Measurements from ENCODE around the gene HMG20A. TPM values are rescaled to one million over a fixed set of nuclear protein-coding genes. Genes with fewer than 3 reads are reported as not detected.

Gene HMG20A
- total RNA-seq, 6 donors from 2014 or later: 33.1 to 155 (median 39.3) TPM

DNA sequence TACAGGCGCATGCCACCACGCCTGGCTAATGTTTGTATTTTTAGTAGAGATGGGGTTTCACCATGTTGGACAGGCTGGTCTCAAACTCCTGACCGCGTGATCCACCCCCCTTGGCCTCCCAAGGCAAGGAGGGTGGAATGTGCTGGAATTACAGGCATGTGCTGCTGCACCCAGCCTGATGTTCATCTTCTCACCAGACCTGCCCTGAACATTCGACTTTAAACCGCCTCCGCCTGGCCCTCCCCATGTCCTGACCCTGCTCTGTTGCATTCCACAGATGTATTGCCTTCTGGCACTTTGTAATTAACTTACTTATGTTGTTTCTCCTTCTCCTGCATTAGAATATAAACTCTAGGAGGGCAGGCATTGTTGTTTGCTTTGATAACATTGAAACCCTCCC lies 109.9 kb downstream of the HMG20A start:
- H3K27me3 ChIP-seq: no peaks in the 10 kb centered on the region
- H3K4me1 ChIP-seq: peaks cover 2 to 15% (median 9%) of the 10 kb centered on the region in 4 donors
- no peaks in the 10 kb centered on the region for H3K9me3 ChIP-seq
- DNase-seq (no peak), ATAC-seq (ENCODE audit: low FRiP score in 2 of 2) (no peak)
- H3K27ac ChIP-seq: no peak overlapping the region
- TF ChIP-seq POLR2AphosphoS5 (IDR thresholded peaks at IDR 0.05): no peak
- no peak for TF ChIP-seq POLR2A (IDR thresholded peaks at IDR 0.05)
- TF ChIP-seq CTCF (IDR thresholded peaks at IDR 0.05): no peak
- no peak for TF ChIP-seq EP300 (IDR thresholded peaks at IDR 0.05)
- H3K4me3 ChIP-seq: no peak overlapping the region
- 83 to 93% methylated on average over 7 of the region's 7 CpGs for WGBS, 2 donors
- no peaks in the 10 kb centered on the region for H3K36me3 ChIP-seq

GRCh38 chr15:77531191-77532000 lies 110.7 kb downstream of the HMG20A start:
- Histone ChIP-seq H3K27ac (no peak overlapping the region), H3K4me1 (peaks cover 2 to 15% (median 9%) of the 10 kb centered on the region in 4 donors), H3K27me3 (no peaks in the 10 kb centered on the region), H3K9me3 (no peaks in the 10 kb centered on the region), H3K36me3 (no peaks in the 10 kb centered on the region), H3K4me3 (no peak overlapping the region)
- peak in 1 of 2 donors; percentile 49 for DNase-seq
- ATAC-seq (ENCODE audit: low FRiP score in 2 of 2): no peak
- WGBS, 2 donors: 92 to 96% methylated on average over 13 to 26 of the region's 26 CpGs
- TF ChIP-seq POLR2AphosphoS5 (IDR thresholded peaks at IDR 0.05) (no peak), EP300 (IDR thresholded peaks at IDR 0.05) (no peak), POLR2A (IDR thresholded peaks at IDR 0.05) (no peak), CTCF (IDR thresholded peaks at IDR 0.05) (no peak)

DNA sequence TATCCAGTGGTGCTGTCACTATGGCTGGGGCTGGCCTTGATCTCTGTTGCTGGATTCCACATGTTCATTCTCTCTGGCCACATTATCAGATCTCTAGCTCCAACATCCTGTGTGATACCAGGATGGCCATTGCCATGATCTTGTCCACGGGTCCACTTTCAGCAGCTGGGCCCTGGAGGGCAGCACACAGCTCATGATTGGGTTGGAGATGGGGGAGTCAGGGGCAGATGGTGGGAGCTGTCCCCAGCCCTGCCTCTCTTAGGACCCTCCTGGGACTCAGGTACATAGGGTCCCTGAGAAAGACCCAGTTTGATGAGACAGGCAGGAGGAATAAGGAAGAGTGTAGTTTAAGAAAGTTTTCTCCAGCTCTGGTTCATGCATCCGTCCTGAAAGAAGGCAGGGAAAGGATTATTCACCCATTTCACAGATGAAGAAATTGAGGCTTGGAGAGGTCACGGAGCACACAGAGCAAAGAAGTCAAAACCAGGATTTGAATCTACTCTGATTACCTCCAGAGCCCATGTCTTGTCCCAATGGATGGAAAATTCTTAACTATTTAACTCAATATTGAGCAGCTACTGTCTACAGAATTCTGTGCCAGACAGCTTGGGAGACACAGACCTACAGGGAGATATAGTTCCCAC lies 111.5 kb downstream of the HMG20A start:
- DNase-seq: no peak
- 83 to 92% methylated on average over 3 of the region's 3 CpGs for WGBS, 2 donors
- Histone ChIP-seq H3K9me3 (no peaks in the 10 kb centered on the region), H3K36me3 (no peaks in the 10 kb centered on the region), H3K27me3 (no peaks in the 10 kb centered on the region), H3K4me1 (peaks cover 2 to 9% (median 7%) of the 10 kb centered on the region in 4 donors), H3K4me3 (no peak overlapping the region), H3K27ac (no peak overlapping the region)
- TF ChIP-seq POLR2A (IDR thresholded peaks at IDR 0.05) (no peak), POLR2AphosphoS5 (IDR thresholded peaks at IDR 0.05) (no peak), CTCF (IDR thresholded peaks at IDR 0.05) (no peak), EP300 (IDR thresholded peaks at IDR 0.05) (no peak)
- no peak for ATAC-seq (ENCODE audit: low FRiP score in 2 of 2)

GRCh38 chr15:77532846-77533245 lies 112.2 kb downstream of the HMG20A start:
- no peak for TF ChIP-seq CTCF (IDR thresholded peaks at IDR 0.05)
- TF ChIP-seq EP300 (IDR thresholded peaks at IDR 0.05): no peak
- TF ChIP-seq POLR2A (IDR thresholded peaks at IDR 0.05): no peak
- no peak for ATAC-seq (ENCODE audit: low FRiP score in 2 of 2)
- H3K27ac ChIP-seq: no peak overlapping the region
- DNase-seq: no peak
- H3K4me1 ChIP-seq: peaks cover under 1 to 4% (median 2%) of the 10 kb centered on the region in 4 donors
- no peaks in the 10 kb centered on the region for H3K36me3 ChIP-seq
- 86 to 90% methylated on average over 7 of the region's 7 CpGs for WGBS, 2 donors
- no peak overlapping the region for H3K4me3 ChIP-seq
- H3K27me3 ChIP-seq: no peaks in the 10 kb centered on the region
- no peaks in the 10 kb centered on the region for H3K9me3 ChIP-seq
